GM21576 (cell line): ENCODE data around the gene OR6K3.
"Not testable (repeated sequence)": the region's sequence is repeated elsewhere in the genome, so short reads cannot be mapped to it uniquely, and the experiment has no call there.

ENCODE experiments used
- ATAC-seq: cut with Tn5 transposase; IDR thresholded peaks from one replicate; pipeline ENCODE4 v1.9.1; 2021; ENCODE audit warnings: mild to moderate bottlenecking, moderate library complexity; ENCODE audit not compliant: unreplicated experiment

Gene OR6K3

GRCh38 chr1:158720620-158721019, at the start of gene OR6K3:
Gene OR6K3 (minus strand): TSS chr1:158720720. CDS start chr1:158718115, 2,605 bp downstream.
- ATAC-seq = no peak

- ATAC-seq = no peak
Observed at GRCh38 chr1:158754420-158754819, 33.9 kb upstream of the OR6K3 start, which contains the start of gene OR6K6. Gene OR6K6 (plus strand): TSS chr1:158754720. CDS start chr1:158754888, 168 bp downstream.

GRCh38 chr1:158752155-158752712, 31.7 kb upstream of the OR6K3 start:
- no peak for ATAC-seq

- ATAC-seq = no peak
Observed at GRCh38 chr1:158735848-158736247, 15.3 kb upstream of the OR6K3 start.

GRCh38 chr1:158732524-158732923, 12.0 kb upstream of the OR6K3 start:
- ATAC-seq = no peak

- no peak for ATAC-seq
Observed at GRCh38 chr1:158731707-158732106, 11.2 kb upstream of the OR6K3 start.

- no peak for ATAC-seq
Observed at GRCh38 chr1:158730453-158730852, 9.9 kb upstream of the OR6K3 start.

GRCh38 chr1:158728510-158729225, 8.1 kb upstream of the OR6K3 start:
- no peak for ATAC-seq

- ATAC-seq = no peak
Observed at GRCh38 chr1:158724442-158724841, 3.9 kb upstream of the OR6K3 start.

- no peak for ATAC-seq
Observed at GRCh38 chr1:158719664-158720063, 856 bp downstream of the OR6K3 start.

GRCh38 chr1:158717344-158717743, 3.2 kb downstream of the OR6K3 start:
- no peak for ATAC-seq

GRCh38 chr1:158716335-158716734, 4.2 kb downstream of the OR6K3 start:
- no peak for ATAC-seq

GRCh38 chr1:158714754-158715153, 5.8 kb downstream of the OR6K3 start:
- no peak for ATAC-seq

- no peak for ATAC-seq
Observed at GRCh38 chr1:158711098-158711497, 9.4 kb downstream of the OR6K3 start.

- ATAC-seq = no peak
Observed at GRCh38 chr1:158706096-158706495, 14.4 kb downstream of the OR6K3 start.

- ATAC-seq = no peak
Observed at GRCh38 chr1:158700552-158700951, 20.0 kb downstream of the OR6K3 start, which contains the start of gene OR6K2. Gene OR6K2 (minus strand): TSS chr1:158700652. CDS start chr1:158700652, 0 bp downstream.

- ATAC-seq = no peak
Observed at GRCh38 chr1:158694596-158694995, 25.9 kb downstream of the OR6K3 start.

GRCh38 chr1:158692356-158692755, 28.2 kb downstream of the OR6K3 start:
- ATAC-seq = no peak

- ATAC-seq = no peak
Observed at GRCh38 chr1:158691907-158692306, 28.6 kb downstream of the OR6K3 start.

GRCh38 chr1:158691149-158691548, 29.4 kb downstream of the OR6K3 start:
- not testable (repeated sequence) for ATAC-seq

- no peak for ATAC-seq
Observed at GRCh38 chr1:158689875-158690274, 30.6 kb downstream of the OR6K3 start.

- no peak for ATAC-seq
Observed at GRCh38 chr1:158689110-158689509, 31.4 kb downstream of the OR6K3 start.
